Glomerular visceral epithelial cell (primary cell): ENCODE results near the gene NACAD.
"Not testable (repeated sequence)": the region's sequence is repeated elsewhere in the genome, so short reads cannot be mapped to it uniquely, and the experiment has no call there.

Source experiments
- DNase-seq: peaks from one replicate; pipeline ENCODE4 v3.0.0-alpha.2; 2016; ENCODE audit errors: extremely low spot score

NACAD gene

DNA sequence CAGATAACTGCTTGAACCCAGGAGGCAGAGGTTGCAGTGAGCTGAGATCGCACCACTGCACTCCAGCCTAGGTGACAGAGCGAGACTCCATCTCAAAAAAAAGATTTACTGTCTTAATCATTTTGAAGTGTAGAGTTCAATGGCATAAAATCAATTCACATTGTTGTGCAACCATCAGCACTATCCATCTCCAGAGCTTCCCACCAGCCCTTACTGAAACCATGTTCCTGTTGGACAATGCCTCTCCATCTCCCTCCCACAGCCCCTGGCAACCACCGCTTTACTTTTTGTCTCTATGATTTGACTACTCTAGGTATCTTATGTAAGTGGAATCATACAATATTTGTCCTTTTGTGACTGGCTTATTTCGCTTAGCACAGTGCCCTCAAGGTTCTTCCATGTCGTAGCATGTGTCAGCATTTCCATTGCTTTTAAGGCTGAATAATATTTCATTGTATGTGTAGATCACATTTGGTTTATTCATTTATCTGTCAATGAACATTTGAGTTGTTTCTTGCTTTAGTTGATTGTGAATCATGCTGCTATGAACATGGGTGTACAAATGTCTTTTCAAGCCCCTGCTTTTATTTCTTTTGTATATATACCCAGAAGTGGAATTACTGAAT lies 33.1 kb downstream of the NACAD start:
- no peak for DNase-seq

- DNase-seq = no peak
Measured at GRCh38 chr7:45055016-45055415, 33.8 kb downstream of the NACAD start.

DNA sequence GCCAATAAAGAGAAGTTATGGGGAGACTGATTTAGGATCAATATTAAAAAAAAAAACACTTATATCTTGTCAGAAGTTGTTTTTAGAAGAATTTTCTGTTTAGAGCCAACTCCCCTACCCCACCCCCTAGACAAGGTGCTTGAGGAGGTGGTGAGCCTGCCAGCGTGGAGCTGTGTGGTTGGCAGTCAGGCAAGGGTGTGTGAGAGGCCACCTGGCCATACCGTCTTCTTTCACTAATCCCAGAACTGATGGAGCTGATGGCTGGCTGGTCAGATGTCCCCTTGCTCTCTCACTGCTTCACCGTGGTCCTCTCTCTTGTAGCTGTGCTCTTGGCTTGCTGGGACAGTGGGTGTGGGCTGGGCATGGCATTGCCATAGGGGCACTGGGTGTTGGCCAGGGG lies 34.3 kb downstream of the NACAD start:
- DNase-seq = no peak

DNA sequence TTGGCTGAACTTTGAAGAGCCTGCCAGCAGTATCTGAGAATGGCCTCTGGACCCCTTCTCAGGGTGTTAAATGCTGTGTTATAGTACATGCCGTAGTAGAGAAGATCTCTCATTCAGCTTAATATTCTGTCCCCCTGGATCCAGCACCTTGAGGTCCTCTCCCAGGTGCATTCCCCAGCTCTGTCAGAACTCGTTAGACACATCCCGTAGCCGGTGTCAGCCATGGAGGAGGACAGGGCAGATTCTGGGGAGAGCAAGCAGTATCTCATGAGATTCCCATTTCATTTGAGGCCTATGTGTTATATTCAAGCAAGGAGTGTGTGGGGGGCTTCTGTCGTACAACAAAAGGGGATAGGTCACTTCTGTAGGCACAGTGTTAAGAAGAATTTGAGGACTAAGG lies 34.8 kb downstream of the NACAD start:
- DNase-seq = no peak

DNA sequence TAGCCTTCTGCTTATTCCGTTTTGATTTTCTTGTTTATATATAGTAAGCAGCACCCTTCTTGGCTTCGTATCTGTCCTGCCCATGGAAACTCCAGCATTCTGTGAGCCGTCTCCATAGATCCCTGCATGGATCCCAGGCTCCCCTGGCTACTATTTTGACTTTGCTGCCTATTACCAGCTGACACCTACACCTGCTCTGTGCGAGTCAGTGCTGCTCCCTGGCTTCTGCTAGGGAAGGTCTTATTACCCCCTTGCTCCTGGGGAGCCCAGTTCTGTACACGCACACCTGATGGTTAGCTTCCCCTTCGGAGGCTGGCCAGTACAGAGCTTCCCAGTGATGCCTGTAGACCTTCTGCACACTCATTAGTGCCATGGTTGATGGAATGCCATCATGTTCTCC lies 35.4 kb downstream of the NACAD start:
- DNase-seq = no peak

- no peak for DNase-seq
Measured at GRCh38 chr7:45052011-45052410, 36.8 kb downstream of the NACAD start.

- no peak for DNase-seq
Measured at GRCh38 chr7:45050198-45050597, 38.6 kb downstream of the NACAD start.

- DNase-seq = no peak
Measured at GRCh38 chr7:45048748-45049147, 40.0 kb downstream of the NACAD start.

- no peak for DNase-seq
Measured at GRCh38 chr7:45044338-45044737, 44.4 kb downstream of the NACAD start.

DNA sequence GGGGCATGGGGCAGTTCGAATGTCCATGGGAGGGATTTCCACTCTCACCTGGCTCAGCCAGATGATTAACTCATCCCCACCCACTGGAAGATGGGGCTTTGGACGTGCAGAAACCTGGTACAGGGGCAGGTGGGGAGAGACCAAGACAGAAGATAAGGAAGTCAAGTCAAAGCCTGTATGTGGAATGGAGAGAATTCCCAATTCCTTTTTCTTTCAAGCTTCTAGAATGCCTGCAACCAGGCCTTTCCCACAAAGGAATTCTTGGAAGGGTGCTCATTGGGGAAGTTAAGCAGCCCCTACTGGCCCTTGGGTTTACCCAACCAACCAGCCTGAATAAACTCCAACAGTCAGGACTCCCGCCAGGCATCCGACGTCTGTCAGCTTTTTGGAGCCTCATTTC lies 49.7 kb downstream of the NACAD start:
- DNase-seq = no peak

GRCh38 chr7:45037876-45038275 lies 50.9 kb downstream of the NACAD start:
- no peak for DNase-seq

- DNase-seq = no peak
Measured at GRCh38 chr7:45036796-45037195, 52.0 kb downstream of the NACAD start.

GRCh38 chr7:45036317-45036716 lies 52.5 kb downstream of the NACAD start:
- no peak for DNase-seq

GRCh38 chr7:45035893-45036292 lies 52.9 kb downstream of the NACAD start:
- no peak for DNase-seq

DNA sequence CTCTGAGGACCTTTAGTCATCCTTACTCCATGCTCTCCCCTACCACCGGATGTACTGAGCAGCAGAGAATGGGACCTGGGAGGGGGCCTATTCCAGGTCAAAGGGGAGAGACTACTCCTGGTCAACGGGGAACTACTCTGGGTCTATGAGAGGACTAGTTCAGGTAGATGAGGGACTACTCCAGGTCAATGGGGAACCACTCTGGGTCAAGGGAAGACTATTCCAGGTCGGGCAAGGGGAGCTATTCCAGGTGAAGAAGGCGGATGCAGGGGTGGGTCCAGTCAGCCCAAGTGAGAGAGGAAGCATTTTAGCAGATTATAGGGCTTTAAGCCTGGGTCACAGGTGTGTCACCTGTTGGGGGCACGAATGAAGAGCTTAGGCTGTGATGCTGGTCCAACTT lies 53.4 kb downstream of the NACAD start:
- DNase-seq = no peak

DNA sequence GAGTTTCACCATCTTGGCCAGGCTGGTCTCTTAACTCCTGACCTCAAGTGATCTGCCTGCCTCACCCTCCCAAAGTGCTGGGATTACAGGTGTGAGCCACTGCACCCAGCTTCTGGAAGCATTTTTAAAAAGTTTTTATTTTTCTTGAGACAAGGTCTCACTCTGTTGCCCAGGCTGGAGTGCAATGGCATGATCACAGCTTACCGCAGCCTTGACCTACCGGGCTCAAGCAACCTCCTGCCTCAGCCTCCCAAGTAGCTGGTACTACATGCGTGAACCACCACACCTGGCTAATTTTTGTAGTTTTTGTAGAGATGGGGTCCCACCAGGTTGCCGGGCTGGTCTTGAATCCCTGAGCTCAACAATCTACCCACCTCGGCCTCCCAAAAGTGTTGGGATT lies 54.1 kb downstream of the NACAD start:
- not testable (repeated sequence) for DNase-seq

DNA sequence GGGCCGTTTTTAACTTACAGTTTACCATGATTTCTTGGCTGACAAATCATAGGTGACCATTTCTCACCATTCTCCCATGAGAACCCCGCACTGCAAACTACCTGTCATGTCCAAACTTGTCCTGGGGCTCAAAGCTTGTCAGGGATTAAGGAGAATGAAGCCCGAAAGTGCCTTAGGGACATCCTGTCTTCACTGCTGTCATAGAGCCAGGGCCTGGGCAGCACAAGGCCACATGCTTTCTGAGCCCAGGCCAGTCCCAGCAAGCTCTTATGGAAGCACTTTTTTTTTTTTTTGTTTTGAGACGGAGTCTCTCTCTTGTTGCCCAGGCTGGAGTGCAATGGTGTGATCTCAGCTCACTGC lies 54.9 kb downstream of the NACAD start:
- no peak for DNase-seq

DNA sequence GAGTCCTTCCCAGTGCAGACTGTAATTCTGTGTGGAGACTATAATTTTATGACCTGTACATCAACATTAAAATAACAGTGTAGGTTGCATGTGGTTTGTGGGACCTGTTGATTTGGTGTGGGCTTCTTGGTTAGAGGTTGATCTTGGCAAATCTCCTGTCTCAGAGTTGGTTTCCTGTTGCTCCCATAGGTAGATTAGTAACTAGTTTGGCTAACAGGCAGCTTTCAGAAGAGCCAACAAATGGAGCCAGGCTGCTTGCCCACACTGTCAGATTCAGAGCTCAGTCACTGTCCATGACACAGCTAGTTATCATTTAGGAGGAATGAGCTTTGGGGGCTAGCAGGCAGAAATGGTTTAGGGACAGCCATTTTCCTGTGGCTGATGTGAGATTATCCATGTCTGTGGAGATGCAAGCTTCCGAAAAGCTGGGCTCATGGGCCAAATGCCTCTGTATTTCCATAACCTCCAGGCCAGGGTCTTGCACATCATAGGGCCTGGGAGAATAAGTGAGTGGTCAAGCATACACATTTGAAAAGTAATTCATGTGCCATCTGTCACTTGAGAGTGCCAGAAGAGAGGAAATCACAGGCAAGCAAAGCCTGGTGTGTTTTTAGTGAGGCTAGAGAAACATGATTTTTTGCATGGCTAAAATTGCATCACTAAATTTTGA lies 55.4 kb downstream of the NACAD start:
- DNase-seq = peak; percentile 74

- DNase-seq = no peak
Measured at GRCh38 chr7:45032421-45032820, 56.3 kb downstream of the NACAD start.

DNA sequence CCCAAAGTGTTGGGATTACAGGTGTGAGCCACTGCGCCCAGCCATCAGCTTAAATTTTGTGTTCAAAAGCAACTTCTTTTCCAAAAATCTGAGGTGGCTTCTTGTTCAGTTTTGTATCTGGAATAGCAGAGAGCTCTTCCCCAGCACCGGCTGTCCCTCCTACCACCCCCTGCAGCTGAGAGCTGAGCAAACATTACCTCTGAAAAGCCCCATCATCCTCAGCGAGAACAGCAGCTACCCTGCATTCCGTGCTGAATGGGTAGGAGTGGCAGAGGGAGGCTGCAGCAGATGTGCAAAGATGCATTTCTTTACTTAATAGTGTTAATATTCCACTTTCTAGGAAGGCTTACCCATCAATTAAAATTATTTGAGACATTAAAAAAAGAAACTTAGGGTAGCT lies 56.9 kb downstream of the NACAD start:
- DNase-seq = no peak
